Mesenteric fat pad (tissue), 1 donor: Measurements from ENCODE around the gene ZBTB16. TPM values are rescaled to one million over a fixed set of nuclear protein-coding genes. Genes with fewer than 3 reads are reported as not detected.

Source experiments
- DNase-seq: peaks from one replicate; pipeline ENCODE4 v3.0.0-alpha.2; 2020; ENCODE audit warnings: low spot score
- total RNA-seq: library from RNA; stranded (reverse); fragmentation: NEBNext Ultra II Directional; extraction: Animal tissue kit (Norgen Biotek cat#: 25700); gene quantifications from one replicate; pipeline ENCODE4 v1.2.1, GENCODE V29; 2021
- donor health status: DM: yes; HTN: yes; CAD: no.

The ZBTB16 gene
- total RNA-seq, 1 donor from 2014 or later = 196 TPM

GRCh38 chr11:114063149-114063828, 3.8 kb downstream of the ZBTB16 start:
- DNase-seq = no peak

GRCh38 chr11:114063829-114064201, 4.3 kb downstream of the ZBTB16 start:
- no peak for DNase-seq

- no peak for DNase-seq
These were observed 4.7 kb downstream of the ZBTB16 start for GRCh38 chr11:114064216-114064615.

GRCh38 chr11:114065094-114065493, 5.6 kb downstream of the ZBTB16 start:
- no peak for DNase-seq

GRCh38 chr11:114066046-114066648, 6.6 kb downstream of the ZBTB16 start:
- DNase-seq = no peak

- DNase-seq = no peak
These were observed 8.8 kb downstream of the ZBTB16 start for GRCh38 chr11:114068327-114068726.

- no peak for DNase-seq
These were observed 11.1 kb downstream of the ZBTB16 start for GRCh38 chr11:114070464-114071139.

- DNase-seq = no peak
These were observed 13.7 kb downstream of the ZBTB16 start for GRCh38 chr11:114073007-114073827.

GRCh38 chr11:114073828-114074381, 14.4 kb downstream of the ZBTB16 start:
- peak; percentile 18 for DNase-seq

- DNase-seq = no peak
These were observed 15.2 kb downstream of the ZBTB16 start for GRCh38 chr11:114074546-114075343.

GRCh38 chr11:114075344-114075610, 15.8 kb downstream of the ZBTB16 start:
- DNase-seq = no peak

- no peak for DNase-seq
These were observed 16.5 kb downstream of the ZBTB16 start for GRCh38 chr11:114075891-114076441.

- no peak for DNase-seq
These were observed 17.4 kb downstream of the ZBTB16 start for GRCh38 chr11:114076921-114077331.

- no peak for DNase-seq
These were observed 18.2 kb downstream of the ZBTB16 start for GRCh38 chr11:114077482-114078305.

GRCh38 chr11:114078423-114078822, 18.9 kb downstream of the ZBTB16 start:
- no peak for DNase-seq

GRCh38 chr11:114079511-114080065, 20.1 kb downstream of the ZBTB16 start:
- DNase-seq = peak; percentile 67

GRCh38 chr11:114080219-114080618, 20.7 kb downstream of the ZBTB16 start:
- peak; percentile 33 for DNase-seq

- peak; percentile 16 for DNase-seq
These were observed 21.3 kb downstream of the ZBTB16 start for GRCh38 chr11:114080769-114081168.
